ENCODE results near the gene ZNF747.
"Not testable (repeated sequence)": the region's sequence is repeated elsewhere in the genome, so short reads cannot be mapped to it uniquely, and the experiment has no call there.

ZNF747 gene

GRCh38 chr16:30557957-30558788, 23.5 kb upstream of the ZNF747 start, which contains the start of gene ZNF764:
TSS of gene ZNF764 (minus strand) at chr16:30558374. CDS start at chr16:30558182, 192 bp downstream.
- peak; percentile 97 for DNase-seq (ENCODE audit: low read depth)

GRCh38 chr16:30557707-30557956, 23.0 kb upstream of the ZNF747 start:
- no peak for DNase-seq (ENCODE audit: low read depth)

GRCh38 chr16:30556125-30556473, 21.4 kb upstream of the ZNF747 start:
- DNase-seq (ENCODE audit: low read depth) = no peak

- no peak for DNase-seq (ENCODE audit: low read depth)
These were observed 20.9 kb upstream of the ZNF747 start for GRCh38 chr16:30555315-30556124.

GRCh38 chr16:30554557-30555314, 20.1 kb upstream of the ZNF747 start:
- DNase-seq (ENCODE audit: low read depth) = no peak

- no peak for DNase-seq (ENCODE audit: low read depth)
These were observed 18.8 kb upstream of the ZNF747 start for GRCh38 chr16:30553393-30553899.

GRCh38 chr16:30552956-30553355, 18.3 kb upstream of the ZNF747 start:
- no peak for DNase-seq (ENCODE audit: low read depth)

GRCh38 chr16:30551781-30552180, 17.1 kb upstream of the ZNF747 start:
- peak; percentile 47 for DNase-seq (ENCODE audit: low read depth)

- DNase-seq (ENCODE audit: low read depth) = no peak
These were observed 14.0 kb upstream of the ZNF747 start for GRCh38 chr16:30548416-30549253.

GRCh38 chr16:30546115-30546514, 11.5 kb upstream of the ZNF747 start:
- no peak for DNase-seq (ENCODE audit: low read depth)

GRCh38 chr16:30543067-30543466, 8.4 kb upstream of the ZNF747 start:
- no peak for DNase-seq (ENCODE audit: low read depth)

GRCh38 chr16:30541502-30542329, 7.1 kb upstream of the ZNF747 start:
- DNase-seq (ENCODE audit: low read depth) = no peak

- not testable (repeated sequence) for DNase-seq (ENCODE audit: low read depth)
These were observed 6.3 kb upstream of the ZNF747 start for GRCh38 chr16:30540916-30541464.

- not testable (repeated sequence) for DNase-seq (ENCODE audit: low read depth)
These were observed 5.4 kb upstream of the ZNF747 start for GRCh38 chr16:30539986-30540526.

- no peak for DNase-seq (ENCODE audit: low read depth)
These were observed 4.6 kb upstream of the ZNF747 start for GRCh38 chr16:30539000-30539964.

GRCh38 chr16:30536391-30537024, 1.9 kb upstream of the ZNF747 start:
- not testable (repeated sequence) for DNase-seq (ENCODE audit: low read depth)

- peak; percentile 60 for DNase-seq (ENCODE audit: low read depth)
These were observed 1.1 kb upstream of the ZNF747 start for GRCh38 chr16:30535777-30536190.

GRCh38 chr16:30535106-30535776, 583 bp upstream of the ZNF747 start:
- peak; percentile 30 for DNase-seq (ENCODE audit: low read depth)
